Measurements from ENCODE around the gene PPARA.
"Not testable (repeated sequence)": the region's sequence is repeated elsewhere in the genome, so short reads cannot be mapped to it uniquely, and the experiment has no call there.

The PPARA gene

GRCh38 chr22:46132830-46133587 lies 17.3 kb upstream of the PPARA start:
- H3K36me3 Mint-ChIP-seq: no peaks in the 10 kb centered on the region
- H3K27me3 Mint-ChIP-seq: no peaks in the 10 kb centered on the region
- H3K4me3 Mint-ChIP-seq: no peak overlapping the region
- H3K9me3 Mint-ChIP-seq: no peaks in the 10 kb centered on the region
- H3K4me1 Mint-ChIP-seq: no peaks in the 10 kb centered on the region
- no peak overlapping the region for H3K27ac Mint-ChIP-seq

- no peak overlapping the region for H3K27ac Mint-ChIP-seq
- H3K9me3 Mint-ChIP-seq: no peaks in the 10 kb centered on the region
- no peaks in the 10 kb centered on the region for H3K4me1 Mint-ChIP-seq
- H3K4me3 Mint-ChIP-seq: no peak overlapping the region
- H3K36me3 Mint-ChIP-seq: no peaks in the 10 kb centered on the region
- no peaks in the 10 kb centered on the region for H3K27me3 Mint-ChIP-seq
Measured at GRCh38 chr22:46133588-46133855, 16.8 kb upstream of the PPARA start.

GRCh38 chr22:46134111-46134705 lies 16.1 kb upstream of the PPARA start:
- Mint-ChIP-seq H3K27me3 (no peaks in the 10 kb centered on the region), H3K9me3 (no peaks in the 10 kb centered on the region), H3K4me1 (no peaks in the 10 kb centered on the region), H3K27ac (no peak overlapping the region), H3K36me3 (no peaks in the 10 kb centered on the region), H3K4me3 (no peak overlapping the region)

GRCh38 chr22:46135611-46136485 lies 14.5 kb upstream of the PPARA start:
- Mint-ChIP-seq H3K9me3 (no peaks in the 10 kb centered on the region), H3K4me3 (no peak overlapping the region), H3K4me1 (no peaks in the 10 kb centered on the region), H3K27me3 (no peaks in the 10 kb centered on the region), H3K27ac (no peak overlapping the region), H3K36me3 (no peaks in the 10 kb centered on the region)

GRCh38 chr22:46136486-46137217 lies 13.7 kb upstream of the PPARA start:
- no peak overlapping the region for H3K4me3 Mint-ChIP-seq
- no peak overlapping the region for H3K27ac Mint-ChIP-seq
- no peaks in the 10 kb centered on the region for H3K27me3 Mint-ChIP-seq
- H3K4me1 Mint-ChIP-seq: no peaks in the 10 kb centered on the region
- H3K9me3 Mint-ChIP-seq: no peaks in the 10 kb centered on the region
- no peaks in the 10 kb centered on the region for H3K36me3 Mint-ChIP-seq

- Mint-ChIP-seq H3K4me3 (no peak overlapping the region), H3K27me3 (no peaks in the 10 kb centered on the region), H3K9me3 (no peaks in the 10 kb centered on the region), H3K27ac (no peak overlapping the region), H3K36me3 (no peaks in the 10 kb centered on the region), H3K4me1 (no peaks in the 10 kb centered on the region)
Measured at GRCh38 chr22:46137218-46137766, 13.0 kb upstream of the PPARA start.

- H3K36me3 Mint-ChIP-seq: no peaks in the 10 kb centered on the region
Measured at GRCh38 chr22:46138058-46138797, 12.1 kb upstream of the PPARA start.

GRCh38 chr22:46139417-46139816 lies 10.9 kb upstream of the PPARA start:
- not testable (repeated sequence) for H3K27me3 Mint-ChIP-seq, H3K27ac Mint-ChIP-seq, H3K4me1 Mint-ChIP-seq, H3K9me3 Mint-ChIP-seq, H3K4me3 Mint-ChIP-seq, H3K36me3 Mint-ChIP-seq

More at GRCh38 chr22:46138058-46138797, 12.1 kb upstream of the PPARA start:
- H3K27me3 Mint-ChIP-seq: no peaks in the 10 kb centered on the region
- no peak overlapping the region for H3K27ac Mint-ChIP-seq
- no peaks in the 10 kb centered on the region for H3K9me3 Mint-ChIP-seq
- H3K4me1 Mint-ChIP-seq: no peaks in the 10 kb centered on the region
- H3K4me3 Mint-ChIP-seq: no peak overlapping the region

GRCh38 chr22:46139895-46140350 lies 10.4 kb upstream of the PPARA start:
- Mint-ChIP-seq H3K27me3 (no peaks in the 10 kb centered on the region), H3K27ac (no peak overlapping the region), H3K4me1 (no peaks in the 10 kb centered on the region), H3K36me3 (no peaks in the 10 kb centered on the region), H3K4me3 (no peak overlapping the region), H3K9me3 (no peaks in the 10 kb centered on the region)

GRCh38 chr22:46140989-46141928 lies 9.1 kb upstream of the PPARA start:
- Mint-ChIP-seq H3K4me1 (no peaks in the 10 kb centered on the region), H3K27ac (no peak overlapping the region)

GRCh38 chr22:46142548-46143490 lies 7.5 kb upstream of the PPARA start:
- no peaks in the 10 kb centered on the region for H3K4me1 Mint-ChIP-seq
- no peaks in the 10 kb centered on the region for H3K9me3 Mint-ChIP-seq
- peak overlapping the region; percentile 15 for H3K27ac Mint-ChIP-seq
- no peaks in the 10 kb centered on the region for H3K27me3 Mint-ChIP-seq
- H3K4me3 Mint-ChIP-seq: no peak overlapping the region
- no peaks in the 10 kb centered on the region for H3K36me3 Mint-ChIP-seq

More at GRCh38 chr22:46140989-46141928, 9.1 kb upstream of the PPARA start:
- H3K9me3 Mint-ChIP-seq: no peaks in the 10 kb centered on the region
- no peak overlapping the region for H3K4me3 Mint-ChIP-seq
- H3K36me3 Mint-ChIP-seq: no peaks in the 10 kb centered on the region
- H3K27me3 Mint-ChIP-seq: no peaks in the 10 kb centered on the region

- no peaks in the 10 kb centered on the region for H3K9me3 Mint-ChIP-seq
- no peak overlapping the region for H3K4me3 Mint-ChIP-seq
- H3K4me1 Mint-ChIP-seq: peaks cover under 1% of the 10 kb centered on the region
- H3K27me3 Mint-ChIP-seq: no peaks in the 10 kb centered on the region
- peak overlapping the region; percentile 15 for H3K27ac Mint-ChIP-seq
- no peaks in the 10 kb centered on the region for H3K36me3 Mint-ChIP-seq
Measured at GRCh38 chr22:46143491-46144147, 6.7 kb upstream of the PPARA start.
